NCI-H2081 (cell line): ENCODE data around the gene FNIP2.
A peak's percentile ranks its signal among the peaks of the same experiment; 100 is the strongest.

ENCODE experiments used
- DNase-seq, 2 experiments: peaks; one replicate each; lab custom pipeline; 2025; lab: John Stamatoyannopoulos, UW

The FNIP2 gene

DNA sequence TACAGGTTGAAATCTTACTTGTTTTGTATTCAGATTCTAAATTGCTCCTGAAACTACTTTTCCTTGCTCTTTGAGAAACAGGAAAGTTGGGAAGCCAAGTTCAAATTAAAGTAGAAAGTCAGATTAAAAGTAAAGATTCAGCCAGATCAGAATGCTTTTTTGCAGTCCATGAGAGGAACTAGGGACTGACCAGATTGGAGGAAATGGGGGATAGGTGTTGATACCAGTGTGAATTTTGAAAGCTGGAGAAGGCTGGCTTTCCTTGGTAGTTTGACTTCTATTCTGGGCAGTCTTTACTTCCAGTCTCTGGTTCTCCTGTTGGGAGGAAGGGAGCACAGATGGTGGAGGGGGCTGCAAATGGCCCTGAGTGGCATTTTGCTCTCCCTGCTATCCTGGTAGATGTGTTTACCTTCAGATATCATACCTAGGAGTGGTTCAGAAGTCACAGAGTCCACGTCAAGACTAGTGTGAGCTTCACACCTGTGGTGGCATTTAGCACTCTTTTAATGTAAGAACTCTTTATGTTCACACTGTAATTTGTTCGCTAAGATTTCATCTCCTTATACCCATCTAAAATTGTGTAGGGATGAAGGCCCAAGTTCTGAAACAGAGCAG, 68.8 kb downstream of the FNIP2 start:
- no peak for DNase-seq

DNA sequence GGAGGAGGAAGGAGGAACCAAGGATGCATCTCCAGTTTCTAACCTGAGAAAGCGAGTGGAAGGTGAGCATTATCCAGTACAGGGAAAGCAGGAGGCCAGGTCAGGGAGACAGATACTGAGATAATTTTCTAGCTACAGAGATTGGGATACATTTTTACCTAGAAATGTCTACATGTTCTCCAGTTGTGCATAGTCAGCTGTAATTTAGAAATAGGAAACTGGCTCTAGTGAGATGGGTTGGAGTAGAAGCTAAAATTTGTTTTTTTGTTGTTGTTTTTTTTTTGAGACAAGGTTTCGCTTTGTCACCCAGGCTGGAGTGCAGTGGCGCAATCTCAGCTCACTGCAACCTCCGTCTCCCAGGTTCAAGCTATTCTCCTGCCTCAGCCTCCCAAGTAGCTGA, 71.3 kb downstream of the FNIP2 start:
- DNase-seq, result no peak

DNA sequence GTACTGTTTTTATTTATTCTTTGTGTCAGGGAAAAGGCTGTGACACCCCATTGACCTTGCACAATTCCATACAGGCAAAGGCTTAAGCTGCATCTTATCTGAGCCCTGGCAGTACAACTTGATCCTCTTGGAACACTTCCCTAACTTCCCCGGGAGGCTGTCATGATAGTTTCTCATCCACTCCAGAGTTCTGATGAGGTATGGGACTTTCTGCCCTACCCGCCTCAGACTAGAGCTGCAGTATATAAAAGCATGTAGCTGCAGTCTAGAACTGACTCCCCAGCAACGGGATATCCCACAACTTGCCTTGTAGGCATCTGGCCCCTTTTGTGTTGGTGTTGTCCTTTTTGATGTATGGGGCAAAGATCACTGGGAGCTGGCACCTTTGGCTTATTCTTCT, 72.7 kb downstream of the FNIP2 start:
- no peak for DNase-seq

DNA sequence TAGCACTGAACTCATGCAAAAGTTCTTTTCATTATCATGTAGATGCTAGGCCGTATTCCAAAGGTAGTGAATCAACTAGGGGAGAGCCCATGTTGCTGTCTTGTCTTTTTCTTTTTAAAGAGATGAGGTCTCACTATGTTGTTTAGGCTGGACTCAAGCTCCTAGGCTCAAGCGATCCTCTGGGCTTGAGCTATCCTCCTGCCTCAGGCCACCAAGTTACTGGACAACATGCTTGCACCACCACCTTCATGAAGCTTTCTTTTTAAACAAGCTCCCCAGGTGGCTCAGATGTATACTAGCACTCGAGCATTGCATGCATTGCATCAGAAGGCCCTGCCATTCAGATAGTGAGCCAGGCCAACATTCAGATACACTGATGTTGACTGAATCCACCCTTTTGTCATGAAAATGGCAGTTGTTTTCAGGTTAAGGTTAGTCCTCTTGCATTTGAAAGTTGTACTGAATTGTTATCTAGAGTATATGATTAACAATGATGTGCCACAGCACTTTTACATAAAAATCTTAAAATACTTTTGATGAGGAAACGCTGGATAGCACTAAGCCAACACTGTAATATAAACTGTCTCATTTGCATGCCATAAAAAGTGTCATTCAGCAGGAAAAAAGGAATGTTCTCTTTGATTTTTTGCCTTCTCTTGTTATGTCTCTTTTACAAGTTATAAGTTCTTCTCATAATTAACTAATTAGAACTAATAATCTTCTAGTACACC, 76.7 kb downstream of the FNIP2 start:
- DNase-seq, result no peak

DNA sequence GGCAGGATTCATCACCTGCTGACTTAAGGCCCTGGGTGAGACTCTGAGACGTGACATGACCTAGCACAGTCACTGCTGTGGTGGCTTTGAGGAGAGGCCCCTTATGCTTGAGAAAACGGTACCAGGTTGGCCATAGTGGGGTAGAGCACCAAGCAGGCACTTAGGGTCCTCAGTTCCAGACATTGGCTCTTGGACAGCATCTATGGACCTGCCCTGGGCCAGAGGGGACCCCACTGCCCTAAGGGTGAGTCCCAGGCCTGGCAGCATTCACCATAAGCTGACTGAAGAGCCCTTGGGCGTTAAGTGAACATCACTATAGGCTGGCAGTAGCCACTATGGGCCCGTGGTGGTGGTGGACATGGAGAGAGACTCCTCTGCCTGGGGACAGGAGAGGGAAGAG, 78.7 kb downstream of the FNIP2 start:
- no peak for DNase-seq

DNA sequence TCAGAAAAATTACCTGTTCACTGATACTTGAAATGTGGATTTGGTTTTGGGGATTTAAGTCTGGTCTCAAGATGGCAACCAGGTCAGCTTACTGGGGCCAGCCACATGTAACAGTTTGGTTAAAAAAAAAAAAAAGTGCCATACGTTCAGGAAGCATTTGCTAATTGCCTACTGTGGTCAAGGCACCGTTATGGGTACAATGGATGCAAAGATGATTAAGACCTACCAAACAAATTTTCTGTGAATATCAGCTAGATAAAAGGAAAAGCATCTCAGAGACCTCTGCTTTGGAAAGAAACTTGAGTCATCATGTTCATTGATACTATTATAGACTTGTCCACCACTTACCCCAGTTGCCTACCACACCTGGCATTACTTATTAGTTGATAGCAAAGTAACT, 80.9 kb downstream of the FNIP2 start:
- DNase-seq, result no peak

DNA sequence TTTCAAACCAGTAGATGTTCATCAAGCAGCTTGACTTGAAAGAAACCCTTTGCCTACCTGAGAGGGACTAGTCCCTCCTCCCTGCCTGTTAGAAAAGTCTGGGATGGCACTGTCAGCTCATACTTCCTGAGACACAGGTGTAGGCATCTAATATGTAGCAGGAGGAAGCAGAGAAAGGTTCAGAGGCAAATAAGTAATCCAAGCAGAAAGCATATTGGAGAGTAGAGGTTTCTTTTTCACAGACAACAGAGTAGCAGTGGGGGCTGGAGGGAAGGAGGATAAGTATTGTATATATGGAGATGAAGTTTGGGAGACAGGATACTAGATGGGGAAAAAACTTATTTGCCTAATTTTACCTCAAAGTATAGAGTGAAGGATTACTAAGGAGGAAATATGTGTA, 81.5 kb downstream of the FNIP2 start:
- DNase-seq, result no peak

DNA sequence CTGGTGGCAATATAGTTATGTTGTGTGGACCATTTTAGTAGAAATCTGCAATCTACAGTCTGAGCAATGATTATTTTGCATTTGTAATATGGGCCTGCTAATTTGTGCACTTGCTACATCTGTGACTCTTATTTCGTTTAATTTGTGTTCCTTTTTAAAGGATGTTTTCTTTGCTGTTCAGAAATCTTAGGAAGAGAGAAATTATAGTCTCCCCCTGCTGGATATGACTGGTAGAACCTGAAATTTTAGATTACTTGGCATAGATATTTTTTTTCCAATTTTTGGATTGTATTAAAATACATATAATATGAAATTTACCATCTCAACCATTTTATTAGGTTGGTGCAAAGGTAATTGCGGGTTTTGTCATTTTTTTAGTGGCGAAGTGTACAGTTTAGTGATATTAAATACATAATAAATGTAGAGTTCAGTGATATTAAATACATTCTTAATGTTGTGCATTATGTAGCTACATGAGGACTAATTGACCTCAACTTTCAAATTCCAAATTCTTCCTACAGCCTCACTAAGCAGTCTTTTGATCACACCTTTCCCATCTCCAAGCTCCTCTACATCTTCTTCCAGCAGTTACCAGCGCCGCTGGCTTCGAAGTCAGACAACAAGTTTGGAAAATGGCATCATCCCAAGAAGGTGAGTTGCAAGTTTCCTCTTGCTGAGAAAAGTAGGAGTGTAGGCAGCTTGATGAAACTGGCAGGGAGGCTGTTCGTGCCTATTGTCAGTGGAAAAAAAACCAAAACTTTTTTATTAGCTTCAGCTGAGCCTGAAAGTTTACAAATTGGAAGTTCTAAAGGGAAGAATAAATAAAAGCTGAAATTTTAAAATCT, 82.2 kb downstream of the FNIP2 start:
- peak; percentile 0 to 15 for DNase-seq

DNA sequence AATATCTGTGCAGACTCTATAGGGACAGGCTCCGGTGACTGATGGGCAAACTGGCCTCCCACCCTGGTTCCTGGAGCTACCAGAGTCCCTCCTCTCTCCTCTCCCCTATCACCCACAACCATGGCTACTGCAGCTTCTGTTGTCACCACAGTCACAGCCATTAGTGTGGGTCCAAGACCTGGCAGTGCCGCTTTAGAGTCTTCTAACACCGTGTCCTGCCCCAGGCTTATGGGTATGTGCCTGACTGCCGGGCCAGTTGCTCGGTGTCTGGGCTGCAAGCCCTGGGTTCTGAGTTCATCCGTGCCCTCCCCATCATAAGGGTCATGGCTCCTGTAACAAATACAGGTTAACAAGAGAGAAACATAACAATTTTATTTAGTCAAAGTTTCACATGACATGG, 85.4 kb downstream of the FNIP2 start:
- DNase-seq, result no peak

DNA sequence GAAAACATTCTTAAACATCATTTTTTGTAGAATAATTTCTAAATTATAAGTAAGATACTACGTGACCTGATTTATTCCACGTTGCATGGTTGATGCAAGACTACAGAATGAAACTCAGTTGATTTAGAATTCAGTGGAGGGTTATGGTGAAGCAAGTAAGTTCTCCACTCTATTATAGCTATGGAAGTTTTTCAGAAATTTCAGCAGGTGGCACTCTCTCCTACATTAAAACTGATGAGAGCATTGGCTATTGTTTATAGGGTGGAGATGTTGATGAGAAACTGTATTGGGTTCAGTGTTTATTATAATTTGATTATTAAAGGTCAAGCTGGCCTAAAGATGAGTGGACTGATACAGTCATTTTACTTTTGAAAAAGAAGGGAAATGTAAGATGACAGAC, 88.0 kb downstream of the FNIP2 start:
- DNase-seq, result peak in 1 of 2 experiments; percentile 22

DNA sequence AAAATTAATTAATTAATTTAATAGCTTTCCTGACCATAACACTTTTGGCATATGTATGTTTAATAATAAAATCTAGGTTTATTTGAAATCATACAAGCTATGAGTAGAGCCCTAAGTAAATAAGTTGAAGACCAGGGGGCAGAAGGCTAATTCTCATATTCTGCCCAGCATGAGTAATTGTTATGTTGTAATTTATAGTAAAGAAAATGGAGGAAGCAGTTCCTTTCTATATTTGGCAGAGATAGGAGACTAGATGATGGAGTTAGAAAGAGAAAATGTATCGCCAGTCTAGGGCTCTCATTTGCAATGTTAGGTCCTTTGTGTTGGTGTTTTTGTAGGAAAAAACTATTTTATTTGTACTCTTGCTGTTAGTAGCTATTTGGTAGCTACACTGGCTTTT, 89.1 kb downstream of the FNIP2 start:
- no peak for DNase-seq

DNA sequence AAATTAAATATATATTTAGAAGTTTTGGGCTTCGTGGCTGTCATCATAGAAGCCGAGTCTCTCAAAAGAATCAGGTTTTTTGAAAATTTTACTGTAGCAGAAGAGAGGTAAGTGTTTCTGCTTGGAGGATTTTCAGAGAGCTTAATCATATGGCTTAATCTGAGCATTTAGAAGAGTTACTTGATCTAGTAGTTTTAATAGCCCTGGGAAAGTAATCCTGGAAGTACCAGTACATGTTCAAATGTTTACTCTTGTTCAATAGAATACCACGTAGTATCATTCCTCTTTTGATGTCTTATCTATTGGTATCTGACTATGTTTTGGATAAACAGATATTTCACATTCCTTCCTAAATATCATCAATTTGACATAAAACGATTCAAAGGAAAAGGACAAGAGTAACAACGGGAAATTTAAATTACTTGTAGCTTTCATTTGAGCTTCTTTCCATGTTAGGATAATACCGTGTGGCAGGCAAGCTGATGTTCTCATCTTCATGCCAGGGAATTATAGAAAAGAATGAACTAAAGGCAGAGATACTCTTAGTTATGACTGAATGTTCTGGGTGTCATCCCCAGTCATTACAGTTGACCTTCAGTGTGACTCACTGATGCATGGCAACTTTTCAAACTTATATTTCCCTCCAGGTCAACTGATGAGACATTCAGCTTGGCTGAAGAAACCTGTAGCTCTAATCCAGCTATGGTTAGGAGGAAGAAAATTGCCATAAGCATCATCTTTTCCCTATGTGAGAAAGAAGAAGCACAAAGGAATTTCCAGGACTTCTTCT, 89.8 kb downstream of the FNIP2 start:
- no peak for DNase-seq

DNA sequence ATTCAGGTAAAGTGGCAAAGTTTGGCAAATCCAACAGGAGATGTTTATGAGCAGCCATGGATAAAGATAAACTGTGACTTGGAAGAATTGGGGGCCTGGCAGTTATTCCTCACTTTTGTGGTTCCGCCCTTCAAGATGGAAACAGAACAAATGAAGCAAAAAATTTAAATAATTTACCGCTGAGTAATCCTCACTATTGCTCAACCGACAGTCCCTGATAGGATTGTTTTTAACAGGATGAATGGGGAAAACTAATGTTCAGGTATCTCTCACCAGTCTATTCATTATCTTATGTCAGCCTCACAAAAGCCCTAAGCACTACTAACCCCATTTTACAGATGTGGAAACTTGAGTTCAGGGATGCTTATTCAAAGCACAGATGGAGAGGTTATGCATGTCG, 90.8 kb downstream of the FNIP2 start:
- DNase-seq, result no peak

DNA sequence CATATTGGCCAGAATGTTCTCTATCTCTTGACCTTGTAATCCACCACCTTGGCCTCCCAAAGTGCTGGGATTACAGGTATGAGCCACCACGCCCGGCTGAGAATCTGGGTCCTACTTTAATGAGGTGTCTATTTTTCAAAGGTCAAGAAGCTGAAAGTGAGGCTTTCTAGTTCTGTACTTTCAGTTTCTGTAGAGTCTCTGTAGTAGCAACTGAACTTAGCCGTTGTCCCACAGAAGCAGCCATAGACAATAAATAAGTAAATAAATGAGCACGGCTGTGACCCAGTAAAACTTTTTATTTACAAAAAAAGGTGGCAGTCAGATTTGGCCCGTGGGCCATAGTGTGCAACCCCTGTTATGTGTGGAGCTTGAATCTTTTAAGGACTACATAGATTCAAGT, 92.0 kb downstream of the FNIP2 start:
- no peak for DNase-seq

DNA sequence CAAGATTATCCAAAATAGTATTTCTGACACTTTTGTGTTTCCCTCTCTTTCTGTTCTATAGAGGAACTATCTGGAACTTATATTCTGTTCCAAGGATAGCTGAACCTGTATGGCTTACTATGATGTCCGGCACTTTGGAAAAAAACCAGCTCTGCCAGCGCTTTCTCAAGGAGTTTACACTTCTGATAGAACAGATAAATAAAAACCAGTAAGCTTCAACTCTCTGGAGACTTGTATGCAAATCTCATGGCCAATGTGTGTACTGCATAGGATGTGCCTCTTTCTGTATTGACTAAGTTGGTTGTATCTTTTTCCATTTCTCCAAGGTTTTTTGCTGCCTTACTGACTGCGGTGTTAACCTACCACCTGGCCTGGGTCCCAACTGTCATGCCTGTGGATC, 92.5 kb downstream of the FNIP2 start:
- DNase-seq, result no peak

DNA sequence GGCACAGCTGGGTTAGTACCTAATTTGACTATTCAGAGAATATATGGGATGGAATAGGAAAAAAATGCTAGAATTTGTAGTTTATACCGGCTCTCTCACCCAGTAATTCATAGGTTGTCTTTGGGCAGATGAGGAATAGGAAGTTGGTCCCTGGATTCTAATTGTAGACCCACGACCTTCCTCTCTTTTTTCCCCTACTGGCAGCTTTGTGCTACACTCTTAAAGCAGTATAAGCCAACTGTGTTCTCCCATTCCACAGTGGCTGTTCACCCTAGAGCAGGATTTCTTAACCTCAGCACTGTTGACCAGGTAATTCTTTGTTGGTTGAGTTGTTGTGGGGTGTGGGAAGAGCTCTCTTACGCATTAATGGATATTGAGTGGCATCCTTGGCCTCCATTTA, 92.9 kb downstream of the FNIP2 start:
- no peak for DNase-seq

DNA sequence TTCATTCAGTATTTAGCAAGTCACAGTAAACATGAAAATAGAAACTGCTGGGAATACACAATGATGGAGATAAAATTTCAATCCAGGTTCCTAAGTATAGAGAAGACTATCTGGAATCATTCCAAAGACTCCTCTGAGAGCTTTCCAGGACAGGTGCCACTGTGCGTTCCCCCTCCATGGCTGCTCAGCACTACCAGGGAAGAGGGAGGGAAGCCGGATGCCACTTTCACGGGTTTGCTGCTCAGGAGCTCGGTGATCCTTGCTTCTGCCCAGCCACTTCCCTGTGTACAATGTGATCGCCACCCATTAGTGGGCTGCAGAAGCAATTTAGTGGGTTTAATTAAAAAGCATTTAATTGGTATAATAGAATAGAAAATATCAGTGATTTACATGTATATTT, 94.5 kb downstream of the FNIP2 start:
- DNase-seq, result peak in 1 of 2 experiments; percentile 14

DNA sequence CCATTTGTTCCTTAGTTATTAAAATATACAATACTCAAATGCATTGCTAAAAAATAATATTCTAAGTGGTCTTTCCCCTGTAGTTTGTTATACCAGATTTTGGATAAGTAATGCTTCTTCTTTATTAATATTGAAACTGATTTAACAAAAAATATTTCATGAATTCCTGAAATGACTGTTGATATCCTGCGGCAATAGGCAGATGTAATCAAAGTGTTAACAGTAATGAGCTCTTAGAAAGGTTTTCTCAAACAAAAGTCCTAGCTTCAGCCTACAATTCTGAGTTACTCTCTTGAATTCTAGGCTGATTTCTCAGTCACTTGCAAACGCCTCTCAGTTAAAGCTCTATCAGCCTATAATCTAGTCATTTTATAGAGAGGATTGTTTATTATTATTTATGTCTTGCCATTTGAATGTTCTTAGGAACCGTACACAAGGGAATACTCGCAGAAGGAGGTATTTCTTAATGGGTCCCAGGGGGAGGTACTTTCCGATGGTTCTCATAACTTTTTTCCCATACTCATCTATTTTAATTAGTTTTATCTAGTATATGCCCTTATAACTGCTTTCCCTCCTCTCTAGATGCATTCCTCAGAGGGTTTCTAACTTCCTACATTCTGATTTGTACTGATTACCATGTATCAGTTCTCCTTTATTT, 96.8 kb downstream of the FNIP2 start:
- DNase-seq, result no peak

DNA sequence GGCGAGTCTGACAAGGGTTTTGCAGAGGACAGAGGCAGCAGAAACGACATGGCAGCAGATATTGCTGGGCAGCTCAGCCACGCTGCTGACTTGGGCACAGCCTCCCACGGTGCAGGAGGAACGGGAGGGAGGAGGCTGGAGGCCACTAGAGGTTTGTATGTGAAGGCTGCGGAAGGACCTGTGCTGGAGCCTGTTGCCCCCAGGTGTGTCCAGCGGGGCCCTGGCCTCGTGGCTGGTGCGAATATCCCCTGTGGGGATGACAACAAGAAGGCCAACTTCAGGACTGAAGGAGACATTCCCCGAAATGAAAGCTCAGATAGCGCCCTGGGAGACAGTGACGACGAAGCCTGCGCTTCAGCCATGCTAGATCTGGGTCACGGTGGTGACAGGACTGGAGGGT, 100.2 kb downstream of the FNIP2 start:
- DNase-seq, result no peak

DNA sequence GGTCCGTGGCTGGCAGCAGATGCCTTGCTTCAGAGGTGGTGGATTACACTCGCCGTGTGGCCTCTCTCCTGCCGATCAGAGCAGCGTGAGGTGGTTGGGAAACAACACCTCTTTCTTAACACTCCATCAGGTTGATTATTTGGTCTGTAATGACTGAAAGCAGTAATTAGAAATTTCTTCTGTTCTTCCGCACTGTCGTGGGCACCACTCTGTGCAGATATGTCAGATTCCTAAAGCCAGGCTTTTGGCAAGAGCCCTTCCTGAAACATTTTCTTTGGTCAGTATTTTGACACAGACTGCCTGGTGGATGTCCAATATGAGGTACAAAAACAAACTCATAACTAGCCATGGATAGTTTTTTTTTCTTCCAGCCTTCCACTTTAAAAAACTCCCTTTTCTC, 100.9 kb downstream of the FNIP2 start:
- DNase-seq, result no peak

DNA sequence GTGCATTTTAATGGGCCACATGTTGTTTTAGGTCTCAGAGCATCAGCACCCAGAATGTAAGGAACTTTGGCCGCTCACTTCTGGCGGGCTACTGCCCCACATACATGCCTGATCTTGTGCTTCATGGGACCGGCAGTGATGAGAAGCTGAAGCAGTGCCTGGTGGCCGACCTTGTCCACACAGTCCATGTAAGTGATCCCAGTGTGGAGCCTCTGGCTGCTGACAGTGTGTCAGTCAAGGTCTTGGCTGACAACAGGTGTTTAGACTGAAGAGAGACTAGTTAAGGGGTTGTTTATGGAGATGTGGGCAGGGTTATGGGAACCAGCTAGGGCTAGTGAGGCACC, 101.4 kb downstream of the FNIP2 start:
- DNase-seq, result no peak
